GM19395 (cell line): ENCODE measurements around the gene SLC4A3.
A peak's percentile ranks its signal among the peaks of the same experiment; 100 is the strongest.

Experiments
- ATAC-seq: cut with Tn5 transposase; IDR thresholded peaks from one replicate; pipeline ENCODE4 v1.9.1; 2021; ENCODE audit warnings: mild to moderate bottlenecking, moderate library complexity; ENCODE audit not compliant: unreplicated experiment

Gene SLC4A3

GRCh38 chr2:219627103-219628100 lies at the start of gene SLC4A3:
SLC4A3 (plus strand) TSS chr2:219627630; CDS start chr2:219627993, 363 bp downstream.
- ATAC-seq: no peak

- ATAC-seq: no peak
These were observed 48.4 kb upstream of the SLC4A3 start for GRCh38 chr2:219578811-219579613.

- no peak for ATAC-seq
These were observed 46.1 kb upstream of the SLC4A3 start for GRCh38 chr2:219581346-219581745.

GRCh38 chr2:219591091-219591490 lies 36.3 kb upstream of the SLC4A3 start:
- no peak for ATAC-seq

- no peak for ATAC-seq
These were observed 34.7 kb upstream of the SLC4A3 start for GRCh38 chr2:219592736-219593135.

- no peak for ATAC-seq
These were observed 34.3 kb upstream of the SLC4A3 start for GRCh38 chr2:219593154-219593553.

GRCh38 chr2:219595256-219595655 lies 32.2 kb upstream of the SLC4A3 start:
- ATAC-seq: no peak

- peak; percentile 16 for ATAC-seq
These were observed 30.4 kb upstream of the SLC4A3 start for GRCh38 chr2:219596954-219597551.

- peak; percentile 94 for ATAC-seq
These were observed 29.7 kb upstream of the SLC4A3 start, which contains the start of gene STK11IP for GRCh38 chr2:219597552-219598307. STK11IP (plus strand) TSS chr2:219597857; CDS start chr2:219598120, 263 bp downstream.

- no peak for ATAC-seq
These were observed 28.9 kb upstream of the SLC4A3 start for GRCh38 chr2:219598308-219599078.

GRCh38 chr2:219603771-219604170 lies 23.7 kb upstream of the SLC4A3 start:
- ATAC-seq: no peak

GRCh38 chr2:219605607-219605954 lies 21.8 kb upstream of the SLC4A3 start:
- ATAC-seq: no peak

- no peak for ATAC-seq
These were observed 19.5 kb upstream of the SLC4A3 start for GRCh38 chr2:219607931-219608330.

GRCh38 chr2:219608399-219608964 lies 18.9 kb upstream of the SLC4A3 start:
- no peak for ATAC-seq

- ATAC-seq: no peak
These were observed 18.2 kb upstream of the SLC4A3 start for GRCh38 chr2:219609149-219609750.

- no peak for ATAC-seq
These were observed 16.1 kb upstream of the SLC4A3 start for GRCh38 chr2:219611306-219611705.

- ATAC-seq: no peak
These were observed 15.4 kb upstream of the SLC4A3 start for GRCh38 chr2:219611866-219612576.

GRCh38 chr2:219612577-219613286 lies 14.7 kb upstream of the SLC4A3 start:
- ATAC-seq: no peak
